ENCODE results near the gene RNF144A. TPM values are rescaled to one million over a fixed set of nuclear protein-coding genes. Genes with fewer than 3 reads are reported as not detected.

Gene RNF144A
- total and polyA plus RNA-seq, 2 donors (not counting 3 experiments of a cell fraction or from before 2014, with no cell fraction given), result 9.7 to 28.8 TPM

DNA sequence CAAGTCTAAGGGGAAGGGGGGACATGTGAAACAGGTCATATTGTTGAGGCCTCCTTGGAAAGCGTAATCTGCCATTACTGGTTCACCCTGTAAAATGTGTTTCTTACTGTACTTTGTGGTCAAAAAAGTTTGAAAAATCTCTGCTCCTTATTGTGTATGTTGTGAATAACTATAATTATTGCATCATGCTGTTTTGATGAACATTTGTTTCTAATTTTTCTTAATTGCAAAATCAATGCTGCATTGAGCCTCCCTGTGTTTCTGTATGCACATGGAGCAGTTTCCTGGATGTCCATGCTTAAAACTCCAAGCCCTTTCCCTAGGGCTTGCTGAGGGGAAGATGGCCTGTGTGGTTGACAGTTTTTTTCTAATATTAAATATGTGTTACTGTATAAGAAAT lies 158.6 kb downstream of the RNF144A start:
- Histone ChIP-seq H3K4me2 (ENCODE audit: insufficient read depth, low read length) (no peak overlapping the region), H3K4me3 (replicated peaks in 1 of 3; ENCODE audit: insufficient read depth in 1 of 3, low read depth in 1 of 3, low read length in 3 of 3) (no peak overlapping the region), H3K4me1 (ENCODE audit: control insufficient read depth, extremely low read depth, insufficient read depth, low read length) (peaks cover 6% of the 10 kb centered on the region), H3K9me3 (replicated peaks; ENCODE audit: control insufficient read depth, insufficient read depth, low read length) (no peaks in the 10 kb centered on the region), H2AFZ (ENCODE audit: low read depth, low read length) (no peak overlapping the region), H3K9ac (replicated peaks; ENCODE audit: extremely low read depth, insufficient read depth, low read length) (no peak overlapping the region), H4K20me1 (replicated peaks; ENCODE audit: control insufficient read depth, extremely low read depth, insufficient read depth, low read length) (no peaks in the 10 kb centered on the region), H3K27ac (ENCODE audit: insufficient read depth, low read depth, low read length) (no peak overlapping the region), H3K27me3 (ENCODE audit: control insufficient read depth in 2 of 2, insufficient read depth in 2 of 2, low read length in 2 of 2) (no peaks in the 10 kb centered on the region), H3K36me3 (ENCODE audit: control insufficient read depth in 2 of 2, extremely low read depth in 1 of 2, insufficient read depth in 2 of 2, low read length in 2 of 2) (no peaks in the 10 kb centered on the region), H3K79me2 (ENCODE audit: control insufficient read depth, insufficient read depth, low read length) (no peaks in the 10 kb centered on the region), H3K9me1 (replicated peaks; ENCODE audit: control insufficient read depth, extremely low read depth, insufficient read depth, low read length) (no peaks in the 10 kb centered on the region)
- intact Hi-C loops (cut with micrococcal nuclease), result loop anchor here (5.0 kb wide), 1 partner anchor 1601 kb away; no protein-coding TSS in a partner anchor
- TF ChIP-seq POLR2A (IDR thresholded peaks at IDR 0.05; ENCODE audit: low read depth, low read length) (no peak), POLR2AphosphoS5 (IDR thresholded peaks at IDR 0.05; ENCODE audit: insufficient read depth, low read depth, low read length) (no peak), MYC (IDR thresholded peaks at IDR 0.05; ENCODE audit: low read depth, low read length) (no peak), FOS (IDR thresholded peaks at IDR 0.05; ENCODE audit: borderline replicate concordance, insufficient read depth, low read length) (no peak), GATA2 (IDR thresholded peaks at IDR 0.05; ENCODE audit: insufficient read depth, insufficient read length, low read depth, low read length) (no peak), JUN (IDR thresholded peaks at IDR 0.05; ENCODE audit: borderline replicate concordance, insufficient read depth, insufficient read length, low read depth) (no peak), EZH2 (IDR thresholded peaks at IDR 0.05; ENCODE audit: borderline replicate concordance, low read depth, low read length, severe bottlenecking) (no peak)
- TF ChIP-seq, protein P1, sequence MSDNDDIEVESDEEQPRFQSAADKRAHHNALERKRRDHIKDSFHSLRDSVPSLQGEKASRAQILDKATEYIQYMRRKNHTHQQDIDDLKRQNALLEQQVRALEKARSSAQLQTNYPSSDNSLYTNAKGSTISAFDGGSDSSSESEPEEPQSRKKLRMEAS (IDR thresholded peaks at IDR 0.05; ENCODE audit: insufficient read depth, insufficient read length), result no peak
- ChIA-PET CTCF (no interaction called here), POLR2A (no interaction called here)
- dilution Hi-C loops (cut with MboI; ENCODE audit: extremely low pct_ligation_motif_present, low sequenced_read_pairs), result no loop called here
- no peak for DNase-seq (ENCODE audit: low read depth, low spot score)
- no peak for FAIRE-seq
- no TSS peak for BruUV-seq (replicated peaks)

Measured in endothelial cell of umbilical vein (primary cell).